PC-3 (cell line): ENCODE results near the gene GPRC5C. TPM values are rescaled to one million over a fixed set of nuclear protein-coding genes. Genes with fewer than 3 reads are reported as not detected.

Experiments
- ATAC-seq: fragments of 200-7000 bp; cut with Tn5 transposase; 2 replicates; pipeline ENCODE4 v1.9.1; 2020; ENCODE audit warnings: mild to moderate bottlenecking, moderate library complexity
- BruUV-seq: library from RNA; stranded (reverse); fragments of 400-500 nt; replicated peaks from 2 replicates; lab custom pipeline; 2021; lab: Mats Ljungman, UMichigan
- CTCF ChIA-PET: fragments of 300-600 bp; sonication (Branson Sonifier 250); formaldehyde crosslinking; loops from one replicate; lab custom pipeline; 2022; ENCODE audit warnings: antibody characterized with exemption; lab: Charles Lee
- POLR2A ChIA-PET: fragments of 300-600 bp; sonication (Branson Sonifier 250); formaldehyde crosslinking; loops from one replicate; lab custom pipeline; 2022; ENCODE audit warnings: antibody characterized with exemption; ENCODE audit not compliant: unreplicated experiment; lab: Charles Lee
- DNase-seq: peaks from one replicate; pipeline ENCODE4 v3.0.0-alpha.2; 2015
- H2AFZ ChIP-seq: fragments of 300-600 bp; sonication (generic); 2 replicates; pipeline ENCODE4 v1.6.0; 2016; ENCODE audit warnings: antibody characterized with exemption, low read length
- H3F3A ChIP-seq: fragments of 300-600 bp; sonication (generic); one replicate; pipeline ENCODE4 v1.6.0; 2017; ENCODE audit warnings: antibody characterized with exemption, low read length, control low read depth, mild to moderate bottlenecking; ENCODE audit not compliant: unreplicated experiment
- H3K27ac ChIP-seq: fragments of 300-600 bp; sonication (generic); 2 replicates; pipeline ENCODE4 v1.5.1; 2016; ENCODE audit warnings: mild to moderate bottlenecking, low read length
- H3K27me3 ChIP-seq: fragments of 300-600 bp; sonication (generic); 2 replicates; pipeline ENCODE4 v1.6.1; 2016; ENCODE audit warnings: low read length, mixed read lengths
- H3K36me3 ChIP-seq: fragments of 300-600 bp; sonication (generic); 2 replicates; pipeline ENCODE4 v1.6.1; 2016; ENCODE audit warnings: low read depth, mixed run types, low read length, mixed read lengths
- H3K4me1 ChIP-seq: fragments of 300-600 bp; sonication (generic); 2 replicates; pipeline ENCODE4 v1.5.1; 2016; ENCODE audit warnings: low read length; ENCODE audit not compliant: insufficient read depth
- H3K4me2 ChIP-seq: fragments of 300-600 bp; sonication (generic); 2 replicates; pipeline ENCODE4 v1.6.0; 2016; ENCODE audit warnings: low read length
- H3K4me3 ChIP-seq: fragments of 300-600 bp; sonication (generic); 2 replicates; pipeline ENCODE4 v1.5.1; 2016; ENCODE audit warnings: mild to moderate bottlenecking, low read length, mixed read lengths
- H3K79me2 ChIP-seq: fragments of 300-600 bp; sonication (generic); 2 replicates; pipeline ENCODE4 v1.6.1; 2017; ENCODE audit warnings: low read length, mixed read lengths
- H3K9ac ChIP-seq: fragments of 300-600 bp; sonication (generic); 2 replicates; pipeline ENCODE4 v1.6.0; 2016; ENCODE audit warnings: mild to moderate bottlenecking, low read length
- H3K9me2 ChIP-seq: fragments of 300-600 bp; sonication (generic); replicated peaks from 2 replicates; pipeline ENCODE4 v1.6.1; 2016; ENCODE audit warnings: mixed run types, low read length, mixed read lengths
- H3K9me3 ChIP-seq: fragments of 300-600 bp; sonication (generic); 2 replicates; pipeline ENCODE4 v1.6.1; 2016; ENCODE audit warnings: low read length, mixed read lengths
- H4K20me1 ChIP-seq: fragments of 300-600 bp; sonication (generic); 2 replicates; pipeline ENCODE4 v1.6.1; 2016; ENCODE audit warnings: low read length, mixed read lengths
- CTCF ChIP-seq: fragments of 300-600 bp; sonication (generic); conservative IDR thresholded peaks from 2 replicates; pipeline ENCODE4 v1.5.1; 2017; ENCODE audit warnings: antibody characterized with exemption, low read depth, mild to moderate bottlenecking, low read length
- EZH2 ChIP-seq: fragments of 300-600 bp; sonication (generic); IDR thresholded peaks from one replicate; pipeline ENCODE4 v1.6.1; 2017; ENCODE audit warnings: antibody characterized with exemption, mild to moderate bottlenecking, low read length; ENCODE audit not compliant: unreplicated experiment
- EZH2phosphoT487 ChIP-seq: fragments of 300-600 bp; sonication (generic); IDR thresholded peaks from 2 replicates; pipeline ENCODE4 v1.6.1; 2018; ENCODE audit warnings: mild to moderate bottlenecking, antibody characterized with exemption, low read length, borderline replicate concordance
- intact Hi-C: fragments of 100-400 bp; cut with micrococcal nuclease; formaldehyde crosslinking; loops from 2 replicates; pipeline ENCODE4 v1.9.0; 2023
- total RNA-seq: library from RNA; depleted of rRNA; stranded (reverse); fragments of >200 nt; gene quantifications from 2 replicates; pipeline ENCODE4 v1.2.3, GENCODE V29; 2014

GPRC5C gene
- total RNA-seq, 1 experiment from 2014 or later: 209 TPM

GRCh38 chr17:74450231-74450630, 18.3 kb downstream of the GPRC5C start:
- Histone ChIP-seq H3K4me3 (no peak overlapping the region), H3K4me1 (peaks cover 14% of the 10 kb centered on the region), H3K9ac (no peak overlapping the region), H3K27me3 (no peaks in the 10 kb centered on the region), H3K27ac (no peak overlapping the region), H3F3A (no peaks in the 10 kb centered on the region), H3K9me3 (no peaks in the 10 kb centered on the region), H4K20me1 (no peaks in the 10 kb centered on the region), H3K9me2 (no peaks in the 10 kb centered on the region), H3K4me2 (no peak overlapping the region), H3K79me2 (no peaks in the 10 kb centered on the region), H2AFZ (no peak overlapping the region), H3K36me3 (peaks cover 12% of the 10 kb centered on the region; the same call in 1 of the 2 replicates)
- intact Hi-C loops: no loop called here
- DNase-seq: no peak
- POLR2A ChIA-PET: no interaction called here
- BruUV-seq: no TSS peak
- TF ChIP-seq CTCF (no peak), EZH2phosphoT487 (no peak), EZH2 (no peak)
- ATAC-seq: no peak
- CTCF ChIA-PET: no interaction called here

GRCh38 chr17:74450925-74451403, 19.1 kb downstream of the GPRC5C start:
- Histone ChIP-seq H3K4me3 (no peak overlapping the region), H3F3A (no peaks in the 10 kb centered on the region), H2AFZ (no peak overlapping the region), H3K27ac (no peak overlapping the region), H3K9ac (no peak overlapping the region), H3K9me2 (no peaks in the 10 kb centered on the region), H3K4me1 (peaks cover 14% of the 10 kb centered on the region), H3K4me2 (no peak overlapping the region), H3K79me2 (no peaks in the 10 kb centered on the region), H3K27me3 (no peaks in the 10 kb centered on the region), H3K36me3 (peaks cover 11% of the 10 kb centered on the region; the same call in 1 of the 2 replicates), H4K20me1 (no peaks in the 10 kb centered on the region), H3K9me3 (no peaks in the 10 kb centered on the region)
- ChIA-PET POLR2A (interaction anchor here (0.6 kb wide), 1 partner anchor 71 kb away, joined by 3 read pairs; no protein-coding TSS in a partner anchor), CTCF (no interaction called here)
- intact Hi-C loops: no loop called here
- no peak for DNase-seq
- BruUV-seq: no TSS peak
- TF ChIP-seq EZH2phosphoT487: no peak
- TF ChIP-seq EZH2: no peak
- no peak for TF ChIP-seq CTCF
- no peak for ATAC-seq

GRCh38 chr17:74451557-74451956, 19.7 kb downstream of the GPRC5C start:
- ChIA-PET CTCF (no interaction called here), POLR2A (interaction anchor here (0.6 kb wide), 1 partner anchor 71 kb away, joined by 3 read pairs; no protein-coding TSS in a partner anchor)
- Histone ChIP-seq H3K79me2 (no peaks in the 10 kb centered on the region), H4K20me1 (no peaks in the 10 kb centered on the region), H2AFZ (no peak overlapping the region), H3K4me1 (peaks cover 14% of the 10 kb centered on the region), H3K4me2 (no peak overlapping the region), H3K9ac (no peak overlapping the region), H3K9me3 (no peaks in the 10 kb centered on the region), H3K36me3 (peaks cover 11% of the 10 kb centered on the region; the same call in 1 of the 2 replicates), H3K27me3 (no peaks in the 10 kb centered on the region), H3K4me3 (no peak overlapping the region), H3K9me2 (no peaks in the 10 kb centered on the region), H3F3A (no peaks in the 10 kb centered on the region), H3K27ac (no peak overlapping the region)
- no peak for DNase-seq
- TF ChIP-seq EZH2 (no peak), CTCF (no peak), EZH2phosphoT487 (no peak)
- BruUV-seq: no TSS peak
- no peak for ATAC-seq
- intact Hi-C loops: no loop called here
